HCT116 (cell line): ENCODE measurements around the gene DQX1.

Experiments used
- CEBPB ChIP-seq: IDR thresholded peaks from 2 replicates; pipeline ENCODE4 v1.6.1; 2012; ENCODE audit warnings: low read depth
- EZH2phosphoT487 ChIP-seq: fragments of 200-600 bp; IDR thresholded peaks from 2 replicates; pipeline ENCODE4 v1.6.1; 2018; ENCODE audit warnings: antibody characterized with exemption, borderline replicate concordance
- TF ChIP-seq, protein P1 (sequence below), 3 experiments: fragments of 200-600 bp in 1 of 3; sonication (generic) in 1 of 3; IDR thresholded peaks in 2 of 3; conservative IDR thresholded peaks in 1 of 3; 2 replicates each; pipeline ENCODE4 v1.5.1; 2012 to 2017; ENCODE audit warnings: low read depth in 2 of 3, low read length in 2 of 3, antibody characterized with exemption in 1 of 3, borderline replicate concordance in 1 of 3, control low read depth in 1 of 3, mild to moderate bottlenecking in 1 of 3, mixed read lengths in 1 of 3, mixed run types in 1 of 3, moderate library complexity in 1 of 3; ENCODE audit not compliant: insufficient read depth in 1 of 3

DNA sequence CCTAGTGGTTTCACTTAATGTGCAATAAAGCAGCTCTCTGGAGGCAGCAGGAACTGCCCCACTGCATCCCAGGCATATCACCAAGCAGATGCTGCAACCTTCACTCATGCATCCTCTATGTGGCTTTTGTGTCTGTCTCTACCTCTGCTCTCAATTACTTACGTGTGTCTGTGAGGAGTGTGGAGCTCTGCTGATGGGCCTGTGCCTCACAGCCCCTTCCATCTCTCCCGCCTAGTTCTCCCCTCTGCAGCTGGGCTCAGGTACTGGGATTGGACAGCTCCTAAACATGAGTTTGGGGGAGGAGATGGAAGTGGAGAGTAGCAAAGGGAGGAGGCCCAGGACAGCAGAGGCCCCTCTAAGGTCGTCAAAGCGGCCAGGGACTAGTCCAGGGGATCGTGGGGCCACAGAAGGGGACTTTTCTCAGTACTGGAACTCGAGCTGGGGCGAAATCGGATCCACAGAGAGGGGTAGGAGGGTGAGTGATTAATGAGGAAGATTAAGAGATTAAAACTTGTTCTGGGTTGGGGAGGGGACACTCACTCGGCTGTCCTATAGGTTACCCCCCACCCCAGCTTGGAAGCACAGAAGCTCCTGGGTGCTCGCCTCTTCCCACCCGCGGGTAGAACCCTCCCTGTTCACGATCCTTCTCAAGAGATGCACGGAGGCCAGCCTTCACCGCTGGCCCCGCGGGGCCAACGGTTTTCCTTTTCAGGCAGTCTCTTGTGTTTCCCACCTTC, 24.5 kb downstream of the DQX1 start:
- TF ChIP-seq, protein P1, sequence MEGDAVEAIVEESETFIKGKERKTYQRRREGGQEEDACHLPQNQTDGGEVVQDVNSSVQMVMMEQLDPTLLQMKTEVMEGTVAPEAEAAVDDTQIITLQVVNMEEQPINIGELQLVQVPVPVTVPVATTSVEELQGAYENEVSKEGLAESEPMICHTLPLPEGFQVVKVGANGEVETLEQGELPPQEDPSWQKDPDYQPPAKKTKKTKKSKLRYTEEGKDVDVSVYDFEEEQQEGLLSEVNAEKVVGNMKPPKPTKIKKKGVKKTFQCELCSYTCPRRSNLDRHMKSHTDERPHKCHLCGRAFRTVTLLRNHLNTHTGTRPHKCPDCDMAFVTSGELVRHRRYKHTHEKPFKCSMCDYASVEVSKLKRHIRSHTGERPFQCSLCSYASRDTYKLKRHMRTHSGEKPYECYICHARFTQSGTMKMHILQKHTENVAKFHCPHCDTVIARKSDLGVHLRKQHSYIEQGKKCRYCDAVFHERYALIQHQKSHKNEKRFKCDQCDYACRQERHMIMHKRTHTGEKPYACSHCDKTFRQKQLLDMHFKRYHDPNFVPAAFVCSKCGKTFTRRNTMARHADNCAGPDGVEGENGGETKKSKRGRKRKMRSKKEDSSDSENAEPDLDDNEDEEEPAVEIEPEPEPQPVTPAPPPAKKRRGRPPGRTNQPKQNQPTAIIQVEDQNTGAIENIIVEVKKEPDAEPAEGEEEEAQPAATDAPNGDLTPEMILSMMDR (IDR thresholded peaks at IDR 0.05 in 2 of 3, conservative IDR thresholded peaks at IDR 0.05 in 1 of 3; ENCODE audit: borderline replicate concordance in 1 of 3, insufficient read depth in 1 of 3, low read depth in 2 of 3, low read length in 2 of 3) = no peak
- TF ChIP-seq EZH2phosphoT487 = no peak
- TF ChIP-seq CEBPB = no peak
